AG04450 (cell line): ENCODE measurements around the gene TRPM3. TPM values are rescaled to one million over a fixed set of nuclear protein-coding genes. Genes with fewer than 3 reads are reported as not detected.

Experiments
- CTCF ChIA-PET: fragments of 300-600, 350-600 bp; formaldehyde crosslinking; extraction: SDS; loops from one replicate; lab custom pipeline; 2022; ENCODE audit warnings: antibody characterized with exemption, inconsistent platforms; lab: Charles Lee
- POLR2A ChIA-PET: fragments of 350-600 bp; formaldehyde crosslinking; extraction: SDS; loops from one replicate; lab custom pipeline; 2021; ENCODE audit warnings: antibody characterized with exemption, inconsistent platforms; lab: Yijun Ruan, JAX
- DNase-seq: peaks from one replicate; pipeline ENCODE4 v3.0.0-alpha.2; 2011; ENCODE audit warnings: low read depth, low spot score
- H3K27ac ChIP-seq: one replicate; pipeline ENCODE4 v1.5.1; 2012; ENCODE audit warnings: low read depth, low read length, control low read depth
- H3K27me3 ChIP-seq: one replicate; pipeline ENCODE4 v1.6.0; 2012; ENCODE audit warnings: low read length; ENCODE audit not compliant: control insufficient read depth, insufficient read depth
- H3K4me3 ChIP-seq: 2 replicates; pipeline ENCODE4 v1.5.1; 2011; ENCODE audit warnings: mild to moderate bottlenecking, low read depth, low read length, control low read depth
- H3K9me3 ChIP-seq: 2 replicates; pipeline ENCODE4 v1.5.1; 2012; ENCODE audit warnings: low read length; ENCODE audit not compliant: control insufficient read depth, insufficient read depth
- CTCF ChIP-seq: IDR thresholded peaks from 2 replicates; pipeline ENCODE4 v1.5.1; 2011; ENCODE audit warnings: low read depth, low read length, control low read depth, inconsistent platforms
- polyA plus RNA-seq: library from polyadenylated mRNA; depleted of rRNA; stranded (reverse); fragments of >200 nt; gene quantifications from 2 replicates; pipeline ENCODE4 v1.2.3, GENCODE V29; 2011

The TRPM3 gene
- polyA plus RNA-seq, 1 experiment = 0.01 TPM

GRCh38 chr9:70874451-70874850, 247.0 kb downstream of the TRPM3 start:
- Histone ChIP-seq H3K27ac (no peak overlapping the region), H3K9me3 (no peaks in the 10 kb centered on the region), H3K27me3 (no peaks in the 10 kb centered on the region), H3K4me3 (no peak overlapping the region)
- ChIA-PET POLR2A (no interaction called here), CTCF (no interaction called here)
- DNase-seq = no peak
- TF ChIP-seq CTCF = no peak

- Histone ChIP-seq H3K9me3 (no peaks in the 10 kb centered on the region), H3K4me3 (no peak overlapping the region), H3K27me3 (no peaks in the 10 kb centered on the region), H3K27ac (no peak overlapping the region)
- no peak for DNase-seq
- ChIA-PET CTCF (no interaction called here), POLR2A (no interaction called here)
- no peak for TF ChIP-seq CTCF
Observed at GRCh38 chr9:70873506-70873905, 247.9 kb downstream of the TRPM3 start.

GRCh38 chr9:70868661-70869652, 252.5 kb downstream of the TRPM3 start:
- POLR2A ChIA-PET = no interaction called here
- CTCF ChIA-PET = no interaction called here
- no peak for TF ChIP-seq CTCF
- Histone ChIP-seq H3K9me3 (no peaks in the 10 kb centered on the region), H3K4me3 (no peak overlapping the region), H3K27ac (no peak overlapping the region), H3K27me3 (no peaks in the 10 kb centered on the region)
- DNase-seq = no peak

DNA sequence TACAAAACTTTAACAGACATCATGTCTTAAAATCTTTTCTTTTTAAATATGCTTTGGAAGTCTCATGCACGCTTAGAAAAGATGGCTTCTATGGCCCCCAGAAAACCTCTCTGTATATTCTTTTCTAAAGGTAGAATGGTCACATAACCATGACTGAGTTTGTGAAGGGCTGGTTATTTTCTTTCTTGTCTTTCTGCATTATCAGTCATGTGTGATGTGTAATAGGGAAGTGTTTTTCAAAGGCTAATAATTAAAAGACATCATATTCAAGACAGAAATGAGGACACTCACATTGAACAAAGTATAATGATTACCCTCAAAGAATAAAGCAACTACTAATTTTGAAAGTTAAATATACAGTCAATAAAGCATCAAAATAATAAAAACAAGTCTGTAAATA, 253.4 kb downstream of the TRPM3 start:
- no peak for TF ChIP-seq CTCF
- Histone ChIP-seq H3K9me3 (no peaks in the 10 kb centered on the region), H3K4me3 (no peak overlapping the region), H3K27me3 (no peaks in the 10 kb centered on the region), H3K27ac (no peak overlapping the region)
- ChIA-PET POLR2A (no interaction called here), CTCF (interaction anchor here (0.6 kb wide), 1 partner anchor 150 kb away, joined by 3 read pairs; no protein-coding TSS in a partner anchor)
- DNase-seq = no peak

DNA sequence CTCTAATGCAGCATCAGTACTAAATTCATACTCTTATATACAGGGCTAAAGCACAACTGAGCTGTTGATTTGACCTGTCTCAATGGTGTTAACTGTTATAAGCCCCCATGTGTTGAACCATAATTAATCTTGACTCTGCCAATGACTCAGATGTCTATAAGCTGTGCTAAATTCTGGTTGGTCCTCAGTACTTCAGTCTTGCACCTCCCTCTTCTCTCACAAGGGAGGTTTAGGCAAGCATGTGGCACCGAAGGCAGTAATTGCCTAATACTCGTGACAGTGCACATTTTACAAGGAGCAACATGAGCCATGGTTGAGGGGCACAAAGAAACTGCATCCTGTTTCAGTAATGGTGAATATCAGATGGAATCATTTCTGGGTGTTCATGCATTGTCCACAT, 255.9 kb downstream of the TRPM3 start:
- H3K27ac ChIP-seq = no peak overlapping the region
- no peaks in the 10 kb centered on the region for H3K27me3 ChIP-seq
- H3K4me3 ChIP-seq = no peak overlapping the region
- ChIA-PET POLR2A (no interaction called here), CTCF (no interaction called here)
- no peak for DNase-seq
- TF ChIP-seq CTCF = no peak
- H3K9me3 ChIP-seq = no peaks in the 10 kb centered on the region
